Stimulated activated naive B cell treated with anti-CD40 and anti-IgM and Interleukin-4, amounts not matched to agents 10 μg/mL and 1 μg/mL and 100 μg/mL, for 72 hours (primary cell): ENCODE measurements around the gene AKAP13.

Experiments used
- ATAC-seq, 2 donors: fragments of 150-1000 bp; cut with Tn5 transposase; replicated peaks; 2 replicates each; pipeline ENCODE4 v1.10.0; 2021; ENCODE audit warnings: moderate library complexity in 1 of 2
- DNase-seq: peaks from one replicate; pipeline ENCODE4 v3.0.0; 2021
- H3K27ac Mint-ChIP-seq: one replicate; pipeline ENCODE4 v1.8.0; 2022; ENCODE audit warnings: mild to moderate bottlenecking, mixed read lengths
- H3K27me3 Mint-ChIP-seq, 2 donors: one replicate each; pipeline ENCODE4 v1.8.0; 2022; ENCODE audit warnings: mixed read lengths in 2 of 2
- H3K36me3 Mint-ChIP-seq, 2 donors: one replicate each; pipeline ENCODE4 v1.8.0; 2022; ENCODE audit warnings: mixed read lengths in 2 of 2, mild to moderate bottlenecking in 1 of 2
- H3K4me1 Mint-ChIP-seq, 2 donors: one replicate each; pipeline ENCODE4 v1.8.0; 2022; ENCODE audit warnings: mixed read lengths in 2 of 2, mild to moderate bottlenecking in 1 of 2
- H3K4me3 Mint-ChIP-seq, 2 donors: one replicate each; pipeline ENCODE4 v1.8.0; 2022; ENCODE audit warnings: mild to moderate bottlenecking in 2 of 2, mixed read lengths in 2 of 2, moderate library complexity in 1 of 2
- H3K9me3 Mint-ChIP-seq, 2 donors: one replicate each; pipeline ENCODE4 v1.8.0; 2022; ENCODE audit warnings: mixed read lengths in 2 of 2, mild to moderate bottlenecking in 1 of 2

The AKAP13 gene

DNA sequence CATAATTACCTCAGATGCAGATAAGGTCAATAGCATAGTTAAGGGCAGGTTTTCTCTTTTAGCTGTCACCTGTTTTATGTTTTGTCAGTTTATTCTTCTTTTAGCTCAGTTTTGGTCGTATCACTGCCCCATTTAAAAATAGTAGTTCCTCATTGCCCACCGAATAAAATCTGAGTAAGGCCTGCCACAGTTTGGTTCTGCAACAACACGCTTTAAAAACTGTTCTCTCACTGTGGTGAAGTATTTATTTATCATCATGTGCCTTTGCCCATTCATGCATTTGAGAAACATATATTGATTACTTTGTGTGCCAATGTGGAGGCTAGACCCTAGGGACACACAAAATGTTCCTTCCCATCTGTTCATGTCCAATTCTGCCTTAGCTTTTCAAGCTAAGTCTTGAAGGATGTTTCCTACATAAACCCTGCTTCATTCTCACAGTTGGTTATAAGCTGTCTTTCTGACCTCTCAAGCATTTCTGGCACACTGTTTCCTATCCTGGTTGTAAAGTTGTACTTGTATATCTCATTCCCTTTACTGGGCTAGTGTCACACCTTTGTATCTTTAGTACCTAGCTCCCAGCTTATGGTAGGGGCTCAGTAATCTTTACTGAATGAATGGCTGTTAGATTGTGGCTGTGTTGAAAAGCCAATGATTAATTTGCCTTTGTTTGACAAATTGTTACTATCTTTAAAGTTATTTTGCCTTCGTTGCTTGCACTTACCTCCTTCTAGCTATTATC, 23.9 kb downstream of the AKAP13 start:
- Mint-ChIP-seq H3K4me3 (peak overlapping the region; percentile 61 to 66), H3K27me3 (no peaks in the 10 kb centered on the region), H3K9me3 (no peaks in the 10 kb centered on the region), H3K36me3 (peaks cover 0 to 5% of the 10 kb centered on the region in 2 donors), H3K27ac (peak overlapping the region; percentile 92), H3K4me1 (peaks cover 51 to 86% of the 10 kb centered on the region in 2 donors)
- DNase-seq, result peak; percentile 17
- peak; percentile 15 to 30 for ATAC-seq

DNA sequence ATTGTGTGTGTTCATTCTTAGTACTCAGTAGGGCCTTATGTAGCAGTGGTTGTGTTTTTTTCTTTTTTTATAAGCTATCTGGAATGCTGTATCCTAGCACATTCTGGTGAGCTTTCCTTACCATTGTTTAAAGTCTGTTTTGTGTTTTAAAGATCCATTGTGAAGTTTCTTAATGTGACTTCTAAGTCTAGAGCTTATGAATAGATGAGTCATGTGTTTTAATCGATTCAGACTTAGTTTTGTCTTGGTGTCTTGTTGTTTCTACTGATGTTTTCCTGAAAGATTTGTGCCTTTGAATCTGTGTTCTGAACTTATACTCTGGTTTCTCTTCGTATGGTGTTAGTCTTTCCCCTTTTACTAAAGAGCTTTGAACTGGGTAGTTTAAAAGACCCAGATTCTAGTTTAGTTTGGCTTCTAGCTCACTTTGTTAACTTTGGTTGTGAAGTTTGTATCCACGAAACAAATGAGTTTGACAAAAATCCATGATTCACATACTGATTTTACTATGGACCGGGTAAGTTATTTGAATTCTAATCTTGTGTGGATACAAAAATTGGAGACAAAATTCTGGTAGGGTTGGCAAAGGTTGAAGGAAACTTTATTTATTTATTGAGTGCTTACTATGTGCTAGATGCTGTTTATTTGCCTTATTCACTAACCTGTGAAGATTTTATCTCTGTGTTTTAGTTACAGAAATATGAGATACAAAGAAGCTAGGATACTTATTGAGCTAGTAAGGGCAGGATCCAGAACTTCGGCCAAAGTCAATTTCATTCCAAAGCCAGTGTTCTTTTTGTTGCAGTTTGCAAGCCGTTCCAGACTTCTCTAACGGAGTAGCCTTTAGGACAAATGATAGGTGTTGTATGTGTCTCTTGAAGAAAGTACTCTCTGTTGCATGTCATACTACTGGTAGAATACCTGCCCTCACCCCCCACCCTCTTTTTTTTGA, 24.8 kb downstream of the AKAP13 start:
- DNase-seq, result no peak
- Mint-ChIP-seq H3K4me3 (peak overlapping the region; percentile 17 to 66), H3K9me3 (no peaks in the 10 kb centered on the region), H3K36me3 (peaks cover 2 to 8% of the 10 kb centered on the region in 2 donors), H3K4me1 (peaks cover 51 to 90% of the 10 kb centered on the region in 2 donors), H3K27ac (peak overlapping the region; percentile 92), H3K27me3 (no peaks in the 10 kb centered on the region)
- ATAC-seq, result no peak

DNA sequence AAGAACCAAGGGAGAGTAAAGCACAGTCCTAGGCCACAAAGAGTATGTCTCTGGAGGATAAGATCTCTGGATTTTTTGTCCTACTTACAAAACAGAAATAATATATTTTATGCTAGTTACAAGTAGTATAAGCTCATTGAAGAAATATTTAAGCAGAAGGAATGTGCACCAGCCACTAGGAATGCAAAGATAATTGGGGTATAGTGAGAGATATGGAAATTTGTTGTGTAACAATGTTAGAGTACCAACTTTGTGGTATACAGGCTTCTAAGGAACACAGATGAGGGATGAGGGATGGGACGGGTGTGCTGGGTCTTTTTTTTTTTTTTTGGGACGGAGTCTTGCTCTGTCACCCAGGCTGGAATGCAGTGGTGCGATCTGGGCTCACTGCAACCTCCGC, 26.5 kb downstream of the AKAP13 start:
- Mint-ChIP-seq H3K36me3 (peaks cover 7 to 17% of the 10 kb centered on the region in 2 donors), H3K27ac (peak overlapping the region; percentile 95), H3K4me3 (peak overlapping the region; percentile 46 to 64), H3K27me3 (no peaks in the 10 kb centered on the region), H3K9me3 (no peaks in the 10 kb centered on the region), H3K4me1 (peaks cover 54 to 85% of the 10 kb centered on the region in 2 donors)
- ATAC-seq (no peak), DNase-seq (no peak)

DNA sequence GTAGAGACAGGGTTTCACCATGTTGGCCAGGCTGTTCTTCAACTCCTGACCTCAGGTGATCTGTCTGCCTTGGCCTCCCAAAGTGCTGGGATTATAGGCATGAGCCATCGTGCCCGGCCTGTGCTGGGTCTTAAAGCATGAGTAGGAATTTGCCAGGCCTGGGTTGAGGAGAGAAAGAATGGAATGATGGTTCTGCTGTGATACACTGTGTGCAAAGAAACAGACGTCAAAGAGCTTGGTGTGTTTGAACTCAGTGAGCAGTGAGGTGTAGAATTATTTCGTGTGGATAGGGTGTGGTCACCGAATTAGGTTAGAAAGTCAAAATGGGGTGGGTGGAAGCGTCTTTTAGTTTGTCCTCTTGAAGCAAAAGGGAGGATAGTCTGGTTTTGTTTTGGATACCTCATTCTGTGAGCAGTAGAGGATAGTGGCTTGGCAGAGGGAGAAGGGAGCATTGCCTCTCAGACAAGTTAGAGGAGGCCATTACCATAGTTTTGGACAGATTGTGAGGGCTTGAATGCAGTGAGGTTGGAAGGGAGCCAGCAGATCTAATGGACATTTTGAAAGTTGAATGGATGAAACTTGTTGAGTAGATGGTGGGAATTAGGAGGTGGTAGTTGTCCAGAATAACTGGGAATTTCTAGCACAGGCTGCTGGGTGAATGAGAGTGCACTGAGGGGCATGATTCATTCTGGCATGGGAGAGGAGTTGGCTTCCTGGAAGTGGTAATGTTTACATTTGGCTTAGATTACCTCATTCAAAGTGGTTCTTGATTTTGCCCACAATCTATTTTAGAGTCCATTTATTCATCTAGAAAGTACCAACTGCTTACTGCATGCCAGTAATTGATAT, 27.2 kb downstream of the AKAP13 start:
- H3K4me3 Mint-ChIP-seq, result peak overlapping the region; percentile 66 to 82
- peaks cover 7 to 17% of the 10 kb centered on the region in 2 donors for H3K36me3 Mint-ChIP-seq
- H3K4me1 Mint-ChIP-seq, result peaks cover 53 to 79% of the 10 kb centered on the region in 2 donors
- ATAC-seq, result peak; percentile 72 to 75
- peak; percentile 43 for DNase-seq
- no peaks in the 10 kb centered on the region for H3K9me3 Mint-ChIP-seq
- H3K27me3 Mint-ChIP-seq, result no peaks in the 10 kb centered on the region
- H3K27ac Mint-ChIP-seq, result peak overlapping the region; percentile 99

DNA sequence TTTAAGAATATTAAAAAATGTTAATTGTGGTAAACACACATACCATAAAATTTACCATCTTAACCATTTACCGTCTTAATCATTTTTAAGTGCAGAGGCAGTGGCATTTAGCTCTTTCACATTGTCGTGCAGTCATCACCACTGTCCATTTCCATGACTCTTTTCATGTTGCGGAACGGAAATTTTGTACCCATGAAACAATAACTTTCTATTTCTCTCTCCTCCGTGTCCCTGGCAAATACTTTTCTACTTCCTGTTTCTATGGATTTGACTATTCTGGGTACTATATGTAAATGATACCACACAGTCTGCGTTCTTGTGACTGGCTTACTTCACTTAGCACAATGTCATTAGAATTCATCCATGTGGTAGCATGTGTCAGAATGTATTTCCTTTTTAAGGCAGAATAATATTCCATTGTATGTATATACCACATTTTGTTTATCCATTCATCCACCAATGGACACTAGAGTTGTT, 27.9 kb downstream of the AKAP13 start:
- no peaks in the 10 kb centered on the region for H3K9me3 Mint-ChIP-seq
- peaks cover 7 to 17% of the 10 kb centered on the region in 2 donors for H3K36me3 Mint-ChIP-seq
- ATAC-seq (peak; percentile 79 to 83), DNase-seq (peak; percentile 52)
- H3K27me3 Mint-ChIP-seq, result no peaks in the 10 kb centered on the region
- peak overlapping the region; percentile 99 for H3K27ac Mint-ChIP-seq
- peak overlapping the region in 1 of 2 donors; percentile 37 for H3K4me3 Mint-ChIP-seq
- peaks cover 59 to 84% of the 10 kb centered on the region in 2 donors for H3K4me1 Mint-ChIP-seq

DNA sequence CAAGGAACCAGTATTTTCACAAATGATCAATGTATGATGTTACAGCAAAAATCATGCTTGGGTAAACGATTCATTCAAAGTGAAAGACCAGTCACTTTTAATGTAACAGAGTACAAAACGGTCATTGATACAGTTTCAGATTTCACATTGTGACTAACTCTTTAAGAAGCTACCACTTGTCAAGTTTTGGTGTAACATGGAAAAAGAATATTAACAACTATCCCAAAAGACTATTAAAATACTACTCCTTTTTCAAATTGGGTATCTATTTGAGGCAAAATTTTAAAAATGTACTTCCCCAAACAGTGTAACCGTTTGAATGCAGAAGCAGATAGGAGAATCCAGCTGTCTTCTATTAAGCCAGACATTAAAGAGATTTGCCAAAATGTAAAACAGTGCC, 31.7 kb downstream of the AKAP13 start:
- Mint-ChIP-seq H3K9me3 (no peaks in the 10 kb centered on the region), H3K27ac (peak overlapping the region; percentile 68), H3K36me3 (peaks cover 9 to 25% of the 10 kb centered on the region in 2 donors), H3K4me3 (no peak overlapping the region), H3K4me1 (peaks cover 53 to 72% of the 10 kb centered on the region in 2 donors), H3K27me3 (no peaks in the 10 kb centered on the region)
- DNase-seq (no peak), ATAC-seq (no peak)

DNA sequence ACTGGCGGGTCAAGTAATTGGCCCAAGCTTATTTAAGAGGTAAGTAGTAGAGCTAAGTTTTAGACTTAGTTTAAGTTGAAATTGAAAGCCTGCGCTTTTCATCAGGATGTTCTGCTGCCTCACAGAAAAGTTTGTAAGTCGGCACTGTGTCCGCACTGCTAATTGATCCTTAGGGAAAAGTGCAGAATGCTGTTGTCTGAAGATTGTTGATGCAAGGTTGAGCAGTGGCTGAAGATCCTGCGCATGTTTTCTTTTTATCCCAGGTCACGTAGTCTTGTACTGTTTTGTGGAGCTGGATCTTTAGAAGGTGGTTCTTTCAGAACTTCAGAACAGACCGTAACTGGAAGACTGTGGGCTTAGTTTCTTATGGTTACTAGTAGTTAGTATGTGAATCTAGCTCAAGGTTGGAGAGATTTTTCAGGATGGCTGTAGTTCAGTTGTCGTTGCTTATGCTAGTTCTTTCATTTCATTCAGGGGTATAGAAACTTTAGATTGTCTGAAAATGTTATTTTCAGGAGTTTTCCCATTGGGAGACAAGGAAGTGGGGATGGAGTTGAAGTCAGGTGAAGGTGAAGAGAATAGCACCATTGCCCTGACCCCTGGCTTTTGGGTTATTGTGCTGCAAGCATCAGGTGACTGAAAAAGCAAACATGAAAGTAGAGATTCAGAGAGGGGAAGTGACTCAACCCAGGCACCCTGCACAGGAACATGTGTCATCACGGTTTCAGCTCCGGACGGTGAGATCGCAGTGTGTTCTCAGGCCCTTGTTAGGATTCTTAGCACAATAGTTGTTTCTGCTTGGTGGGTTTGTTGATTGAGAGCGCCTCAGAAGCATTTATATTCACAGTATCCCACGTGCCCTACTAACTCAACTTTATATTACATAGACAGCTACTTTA, 32.8 kb downstream of the AKAP13 start:
- peak; percentile 99 to 100 for ATAC-seq

DNA sequence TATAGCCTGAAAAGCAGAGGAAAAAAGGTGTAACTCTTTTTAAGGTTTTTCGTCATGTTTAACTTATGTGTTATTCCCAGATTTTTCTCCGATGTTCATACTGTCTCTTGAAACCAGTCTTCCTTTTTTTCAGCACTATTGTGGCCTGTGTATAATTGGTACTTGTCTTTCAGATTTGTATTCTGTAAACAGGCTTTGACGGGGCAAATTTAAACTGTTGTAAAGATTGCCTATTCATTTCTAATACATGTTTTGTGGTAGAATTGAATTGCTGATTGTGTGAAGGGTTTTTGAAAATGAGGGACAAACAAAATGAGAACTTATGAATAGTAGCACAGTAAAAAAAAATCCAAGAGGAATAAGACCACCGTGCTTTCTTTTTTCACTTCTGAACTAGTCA, 33.6 kb downstream of the AKAP13 start:
- no peaks in the 10 kb centered on the region for H3K27me3 Mint-ChIP-seq
- H3K9me3 Mint-ChIP-seq, result no peaks in the 10 kb centered on the region
- ATAC-seq (no peak), DNase-seq (no peak)
- peak overlapping the region; percentile 83 for H3K27ac Mint-ChIP-seq
- peaks cover 46 to 60% of the 10 kb centered on the region in 2 donors for H3K4me1 Mint-ChIP-seq
- H3K36me3 Mint-ChIP-seq, result peaks cover 9 to 19% of the 10 kb centered on the region in 2 donors
- H3K4me3 Mint-ChIP-seq, result peak overlapping the region; percentile 7 to 27

More for the DNA sequence above, 32.8 kb downstream of the AKAP13 start:
- Mint-ChIP-seq H3K9me3 (no peaks in the 10 kb centered on the region), H3K4me3 (peak overlapping the region; percentile 10 to 43), H3K36me3 (peaks cover 9 to 25% of the 10 kb centered on the region in 2 donors), H3K27me3 (no peaks in the 10 kb centered on the region), H3K27ac (peak overlapping the region; percentile 84), H3K4me1 (peaks cover 51 to 67% of the 10 kb centered on the region in 2 donors)
- DNase-seq, result peak; percentile 73

DNA sequence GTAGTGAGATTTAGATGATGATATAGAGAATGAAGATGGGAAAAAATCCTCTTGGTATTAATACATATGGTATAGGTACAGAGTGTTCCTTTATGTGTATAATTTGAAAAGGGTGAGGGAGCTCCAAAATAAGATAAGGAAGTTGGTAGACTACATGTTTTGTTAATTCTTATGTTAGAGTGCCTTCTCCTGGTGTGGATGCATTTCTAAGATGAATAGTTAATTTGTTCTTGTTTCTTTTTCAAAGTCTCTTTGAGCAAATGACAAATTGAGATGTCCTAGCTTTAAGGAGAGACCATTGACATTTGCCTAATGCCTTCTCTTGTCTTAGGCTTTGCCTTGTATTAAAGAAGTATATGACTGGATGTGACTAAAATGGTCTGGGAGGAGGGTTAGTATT, 34.1 kb downstream of the AKAP13 start:
- DNase-seq (no peak), ATAC-seq (no peak)
- peak overlapping the region; percentile 48 to 51 for H3K4me3 Mint-ChIP-seq
- peaks cover 0 to 4% of the 10 kb centered on the region in 2 donors for H3K9me3 Mint-ChIP-seq
- peak overlapping the region; percentile 83 for H3K27ac Mint-ChIP-seq
- H3K36me3 Mint-ChIP-seq, result peaks cover 13 to 23% of the 10 kb centered on the region in 2 donors
- peaks cover 50 to 63% of the 10 kb centered on the region in 2 donors for H3K4me1 Mint-ChIP-seq
- H3K27me3 Mint-ChIP-seq, result no peaks in the 10 kb centered on the region

DNA sequence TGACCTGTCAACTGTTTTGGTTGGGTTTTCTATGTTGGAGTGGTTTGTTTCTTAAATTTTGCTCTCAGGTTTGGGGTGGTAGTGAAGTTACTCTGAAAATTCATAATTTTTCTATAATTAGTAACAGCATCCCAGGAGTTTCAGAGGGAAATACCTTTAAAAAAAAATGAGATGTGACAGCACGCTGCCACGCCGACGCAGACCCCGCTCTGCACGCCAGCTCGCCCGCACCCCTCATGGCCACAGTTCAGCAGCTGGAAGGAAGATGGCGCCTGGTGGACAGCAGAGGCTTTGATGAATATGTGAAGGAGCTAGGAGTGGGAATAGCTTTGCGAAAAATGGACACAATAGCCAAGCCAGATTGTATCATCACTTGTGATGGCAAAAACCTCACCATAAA, 34.6 kb downstream of the AKAP13 start:
- ATAC-seq, result no peak
- Mint-ChIP-seq H3K27ac (peak overlapping the region; percentile 83), H3K36me3 (peaks cover 14 to 24% of the 10 kb centered on the region in 2 donors), H3K27me3 (no peaks in the 10 kb centered on the region), H3K4me1 (peaks cover 52 to 60% of the 10 kb centered on the region in 2 donors), H3K9me3 (peaks cover 0 to 5% of the 10 kb centered on the region in 2 donors), H3K4me3 (no peak overlapping the region)
- no peak for DNase-seq

DNA sequence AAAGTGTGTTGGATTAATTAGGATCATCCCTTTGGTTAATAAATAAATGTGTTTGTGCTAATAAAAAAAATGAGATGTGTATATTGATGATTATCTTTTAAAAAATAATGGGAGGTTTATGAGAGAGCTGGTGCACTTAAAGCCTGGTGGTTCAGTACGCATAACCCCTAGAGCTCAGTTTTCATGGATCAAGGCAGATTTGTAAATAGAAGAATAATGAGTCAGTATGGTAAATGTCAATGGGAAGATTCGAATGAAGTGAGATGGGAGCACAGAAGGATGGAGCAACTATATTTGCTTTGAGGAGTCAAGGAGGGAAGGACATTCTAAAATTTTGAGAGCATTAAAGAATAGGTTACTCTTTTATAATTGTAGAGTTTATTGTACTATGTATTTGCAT, 35.4 kb downstream of the AKAP13 start:
- Mint-ChIP-seq H3K4me1 (peaks cover 48 to 60% of the 10 kb centered on the region in 2 donors), H3K27ac (no peak overlapping the region), H3K4me3 (no peak overlapping the region), H3K9me3 (peaks cover 0 to 5% of the 10 kb centered on the region in 2 donors), H3K36me3 (peaks cover 7 to 16% of the 10 kb centered on the region in 2 donors), H3K27me3 (no peaks in the 10 kb centered on the region)
- ATAC-seq (no peak), DNase-seq (no peak)

DNA sequence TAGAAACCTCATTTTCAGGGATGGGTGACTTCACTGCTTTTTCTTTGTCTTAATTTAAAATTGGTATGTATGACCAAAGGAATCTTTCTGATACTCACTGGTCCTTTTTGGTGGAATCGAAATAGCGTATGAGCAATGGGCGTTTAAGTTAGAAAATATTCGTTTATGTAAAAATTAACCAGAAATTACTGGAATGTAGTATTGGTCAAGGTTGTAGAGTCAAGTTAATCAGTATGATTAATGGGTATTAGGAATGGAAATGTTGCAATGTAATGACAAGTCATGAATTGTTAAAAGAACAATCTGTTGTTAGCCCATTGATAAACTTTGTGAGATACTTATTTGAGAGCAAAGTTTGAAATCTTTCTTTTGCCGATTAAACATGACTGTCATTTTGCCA, 36.9 kb downstream of the AKAP13 start:
- Mint-ChIP-seq H3K4me3 (no peak overlapping the region), H3K27ac (no peak overlapping the region), H3K9me3 (peaks cover 0 to 5% of the 10 kb centered on the region in 2 donors), H3K4me1 (peaks cover 50 to 69% of the 10 kb centered on the region in 2 donors), H3K36me3 (peaks cover 7 to 12% of the 10 kb centered on the region in 2 donors), H3K27me3 (no peaks in the 10 kb centered on the region)
- DNase-seq, result no peak
- no peak for ATAC-seq

DNA sequence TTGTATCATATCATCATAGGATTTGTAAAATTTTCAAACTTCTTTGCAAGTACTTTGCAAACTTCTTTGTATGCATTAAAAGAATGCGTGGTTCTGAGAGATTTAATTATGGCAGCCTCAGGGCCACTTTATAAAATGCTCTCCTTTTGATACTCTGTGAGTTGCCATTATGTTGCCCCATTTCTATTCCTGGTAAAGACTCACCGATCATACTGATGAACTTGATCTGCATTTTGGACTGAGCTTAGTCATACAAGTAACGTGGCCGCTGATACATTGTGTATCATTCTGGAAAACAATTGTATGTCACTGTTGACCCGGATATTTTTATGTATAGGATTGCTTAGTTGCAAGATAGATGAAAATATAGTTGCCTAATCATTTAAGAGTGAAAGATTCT, 38.8 kb downstream of the AKAP13 start:
- Mint-ChIP-seq H3K4me1 (peaks cover 50 to 71% of the 10 kb centered on the region in 2 donors), H3K4me3 (no peak overlapping the region), H3K36me3 (peaks cover 7 to 12% of the 10 kb centered on the region in 2 donors), H3K27ac (peak overlapping the region; percentile 65), H3K27me3 (no peaks in the 10 kb centered on the region), H3K9me3 (peaks cover 0 to 5% of the 10 kb centered on the region in 2 donors)
- no peak for DNase-seq
- no peak for ATAC-seq
